Rectal smooth muscle tissue (tissue), 1 donor: ENCODE data around the gene TRIM65.
"Not testable (repeated sequence)": the region's sequence is repeated elsewhere in the genome, so short reads cannot be mapped to it uniquely, and the experiment has no call there.

Source experiments
- H3K27ac ChIP-seq: one replicate; pipeline ENCODE4 v1.7.0; 2013; ENCODE audit warnings: low read depth, low read length, inconsistent platforms
- H3K27me3 ChIP-seq: one replicate; pipeline ENCODE4 v1.7.0; 2013; ENCODE audit warnings: low read length; ENCODE audit not compliant: control insufficient read depth, insufficient read depth
- H3K36me3 ChIP-seq: one replicate; pipeline ENCODE4 v1.7.0; 2013; ENCODE audit warnings: low read length; ENCODE audit not compliant: control insufficient read depth, insufficient read depth
- H3K4me1 ChIP-seq: one replicate; pipeline ENCODE4 v1.7.0; 2013; ENCODE audit warnings: low read length; ENCODE audit not compliant: control insufficient read depth, insufficient read depth
- H3K4me3 ChIP-seq: one replicate; pipeline ENCODE4 v1.7.0; 2013; ENCODE audit warnings: low read length
- H3K9ac ChIP-seq: one replicate; pipeline ENCODE4 v1.7.0; 2013; ENCODE audit warnings: low read length

Gene TRIM65

GRCh38 chr17:75875182-75875939 lies 21.4 kb downstream of the TRIM65 start:
- Histone ChIP-seq H3K4me1 (peaks cover 46% of the 10 kb centered on the region), H3K4me3 (peak overlapping the region; percentile 88), H3K9ac (no peak overlapping the region), H3K27ac (peak overlapping the region; percentile 96), H3K27me3 (no peaks in the 10 kb centered on the region), H3K36me3 (peaks cover 7% of the 10 kb centered on the region)

DNA sequence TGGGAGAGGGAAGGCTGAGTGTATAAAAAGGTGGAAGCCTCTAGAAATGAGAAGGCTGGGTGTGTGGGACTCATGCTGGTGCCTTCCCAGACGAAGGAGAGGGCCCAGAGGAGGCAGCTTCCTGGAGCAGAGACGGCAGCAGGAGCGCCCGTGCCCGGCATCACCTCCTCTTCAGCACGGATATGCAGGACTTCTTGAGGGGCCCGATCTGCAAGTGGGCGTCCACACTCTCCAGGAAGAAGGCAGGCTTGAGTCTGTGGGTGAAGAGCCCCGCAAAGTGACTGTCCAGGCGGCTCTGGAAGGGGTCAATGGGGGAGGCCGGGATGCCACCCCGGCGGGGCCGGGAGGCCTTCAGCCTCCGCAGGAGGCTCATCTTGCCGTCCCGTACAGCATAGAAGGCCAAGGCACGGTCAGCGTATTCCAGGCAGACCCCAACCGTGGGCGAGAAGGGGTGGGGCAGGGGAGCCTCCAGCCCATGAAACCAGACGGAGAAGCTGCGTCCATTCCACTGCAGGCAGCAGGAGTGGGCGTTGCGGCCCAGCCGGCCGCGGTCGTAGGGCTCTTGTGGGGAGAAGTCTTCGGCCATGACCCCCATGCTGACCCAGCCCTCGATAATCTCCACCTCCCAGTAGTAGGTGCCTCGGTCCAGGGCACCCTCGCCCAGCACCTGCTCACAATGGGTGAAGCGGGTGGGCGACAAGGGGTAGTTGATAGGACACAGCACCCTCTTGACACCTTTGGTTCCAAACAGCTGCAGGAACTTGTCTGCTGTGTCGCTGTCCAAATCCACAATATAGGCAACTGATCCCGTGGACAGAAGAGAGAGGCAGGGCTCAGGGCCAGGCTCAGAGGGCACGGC lies 22.2 kb downstream of the TRIM65 start:
- H3K27me3 ChIP-seq = no peaks in the 10 kb centered on the region
- H3K36me3 ChIP-seq = peaks cover 7% of the 10 kb centered on the region
- H3K4me3 ChIP-seq = no peak overlapping the region
- H3K4me1 ChIP-seq = peaks cover 51% of the 10 kb centered on the region
- H3K27ac ChIP-seq = peak overlapping the region; percentile 96
- no peak overlapping the region for H3K9ac ChIP-seq

DNA sequence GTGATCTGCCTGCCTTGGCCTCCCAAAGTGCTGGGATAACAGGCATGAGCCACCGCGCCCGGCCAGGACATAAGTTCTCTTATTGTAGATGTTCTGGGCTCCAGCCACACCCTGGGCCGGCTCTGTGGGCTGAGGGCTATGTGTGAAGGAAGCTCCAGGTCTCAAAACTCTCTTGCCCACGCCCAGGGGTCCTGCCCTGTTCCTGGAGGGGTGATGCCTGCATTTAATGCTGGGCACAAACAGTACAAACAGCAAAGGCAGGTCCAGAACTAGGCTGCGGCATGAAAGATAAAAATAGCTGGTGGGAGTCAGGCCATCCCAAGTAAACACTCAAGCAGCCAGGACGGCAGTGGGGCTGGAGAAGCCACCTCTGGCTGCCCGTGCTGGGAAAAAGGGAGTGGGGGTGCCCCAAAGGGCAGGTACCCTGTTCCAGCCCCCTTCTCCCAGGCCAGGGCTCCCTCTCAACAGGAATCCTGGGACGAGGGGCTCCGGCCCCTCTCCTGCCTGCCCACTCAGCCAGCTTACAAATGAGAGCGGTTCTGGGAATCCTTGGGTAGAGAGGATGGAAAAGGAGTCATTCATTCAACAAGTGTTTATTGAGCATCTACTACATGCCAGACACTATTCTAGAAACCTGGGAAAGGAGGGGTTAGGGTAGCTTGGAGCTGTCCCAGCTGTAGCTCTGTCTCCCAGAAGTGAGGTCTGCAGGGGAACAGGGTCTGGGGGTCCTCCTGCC lies 23.0 kb downstream of the TRIM65 start:
- H3K9ac ChIP-seq = no peak overlapping the region
- no peak overlapping the region for H3K4me3 ChIP-seq
- H3K27me3 ChIP-seq = no peaks in the 10 kb centered on the region
- peak overlapping the region; percentile 96 for H3K27ac ChIP-seq
- H3K4me1 ChIP-seq = peaks cover 57% of the 10 kb centered on the region
- peaks cover 7% of the 10 kb centered on the region for H3K36me3 ChIP-seq

- H3K27me3 ChIP-seq = no peaks in the 10 kb centered on the region
- peak overlapping the region; percentile 96 for H3K27ac ChIP-seq
- peak overlapping the region; percentile 55 for H3K9ac ChIP-seq
- peak overlapping the region; percentile 55 for H3K4me3 ChIP-seq
- peaks cover 7% of the 10 kb centered on the region for H3K36me3 ChIP-seq
- peaks cover 57% of the 10 kb centered on the region for H3K4me1 ChIP-seq
These were observed 24.1 kb downstream of the TRIM65 start for GRCh38 chr17:75872434-75873351.

GRCh38 chr17:75870228-75870627 lies 26.5 kb downstream of the TRIM65 start:
- Histone ChIP-seq H3K27ac (peak overlapping the region; percentile 86), H3K4me3 (peak overlapping the region; percentile 33), H3K4me1 (peaks cover 39% of the 10 kb centered on the region)
- H3K36me3 ChIP-seq, H3K9ac ChIP-seq, H3K27me3 ChIP-seq: not testable (repeated sequence)

DNA sequence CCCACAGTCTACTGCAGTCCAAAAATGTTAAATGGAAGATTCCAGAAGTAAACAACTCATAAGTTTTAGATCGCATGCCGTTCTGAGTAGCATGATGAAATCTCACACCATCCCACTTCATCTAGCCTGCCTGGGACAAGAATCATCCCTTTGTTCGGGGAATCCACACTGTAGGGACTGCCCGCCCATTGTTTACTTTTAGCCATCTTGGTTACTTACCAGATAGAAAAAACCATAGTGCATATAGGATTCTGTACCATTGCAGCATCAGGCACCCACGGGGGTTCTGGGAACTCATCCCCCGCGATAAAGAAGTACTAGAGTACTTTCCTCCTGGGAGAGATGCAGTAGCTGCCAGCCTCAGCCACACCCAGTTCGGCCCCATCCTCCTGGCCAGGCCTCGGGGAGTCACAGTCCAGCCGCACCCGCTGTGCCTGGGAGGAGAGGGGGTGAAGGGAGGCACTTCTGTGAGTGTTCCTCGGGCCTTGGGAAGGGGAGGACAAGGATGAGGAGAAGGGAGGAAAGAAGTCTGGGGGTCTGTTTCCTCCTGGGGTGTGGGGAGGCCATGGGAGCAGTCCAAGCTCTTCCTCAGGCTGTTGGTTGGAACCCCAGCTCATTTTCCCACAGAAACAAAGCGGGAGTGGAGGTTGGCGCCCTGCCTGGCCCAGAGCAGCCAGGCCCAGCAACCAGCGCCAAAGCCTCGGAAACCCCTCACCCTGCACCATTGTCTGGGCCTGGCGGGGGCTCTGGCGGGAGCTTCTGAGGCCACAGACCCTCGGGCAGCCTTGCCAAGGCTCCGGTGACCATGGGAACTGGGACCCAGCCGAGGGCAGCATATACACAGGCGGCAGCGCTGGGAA lies 27.2 kb downstream of the TRIM65 start:
- H3K27me3 ChIP-seq = no peaks in the 10 kb centered on the region
- H3K4me1 ChIP-seq = peaks cover 34% of the 10 kb centered on the region

DNA sequence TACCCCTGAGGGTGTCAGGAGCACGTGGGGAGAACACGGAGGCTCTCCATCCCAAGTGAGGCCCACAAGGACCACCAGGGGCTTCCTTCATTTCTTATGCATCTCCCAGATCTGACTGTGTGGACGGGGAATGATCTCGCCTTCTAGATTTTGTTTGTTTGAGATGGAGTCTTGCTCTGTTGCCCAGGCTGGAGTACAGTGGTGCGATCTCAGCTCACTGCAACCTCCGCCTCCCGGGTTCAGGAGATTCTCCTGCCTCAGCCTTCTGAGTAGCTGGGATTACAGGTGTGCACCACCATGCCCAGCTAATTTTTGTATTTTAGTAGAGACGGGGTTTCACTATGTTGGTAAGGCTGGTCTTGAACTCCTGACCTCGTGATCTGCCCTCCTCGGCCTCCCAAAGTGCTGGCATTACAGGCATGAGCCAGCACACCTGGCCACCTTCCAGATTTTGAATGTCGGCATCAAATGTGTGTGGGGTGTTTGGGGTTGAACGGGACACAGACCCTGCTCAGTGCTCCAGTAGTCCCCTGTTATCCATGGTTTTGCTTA lies 27.9 kb downstream of the TRIM65 start:
- H3K4me3 ChIP-seq, H3K36me3 ChIP-seq, H3K27me3 ChIP-seq, H3K9ac ChIP-seq: not testable (repeated sequence)
- Histone ChIP-seq H3K27ac (peak overlapping the region; percentile 86), H3K4me1 (peaks cover 29% of the 10 kb centered on the region)

More for the DNA sequence above, 27.2 kb downstream of the TRIM65 start:
- peak overlapping the region; percentile 86 for H3K27ac ChIP-seq
- H3K36me3 ChIP-seq = peaks cover 3% of the 10 kb centered on the region
- no peak overlapping the region for H3K9ac ChIP-seq
- H3K4me3 ChIP-seq = peak overlapping the region; percentile 33

DNA sequence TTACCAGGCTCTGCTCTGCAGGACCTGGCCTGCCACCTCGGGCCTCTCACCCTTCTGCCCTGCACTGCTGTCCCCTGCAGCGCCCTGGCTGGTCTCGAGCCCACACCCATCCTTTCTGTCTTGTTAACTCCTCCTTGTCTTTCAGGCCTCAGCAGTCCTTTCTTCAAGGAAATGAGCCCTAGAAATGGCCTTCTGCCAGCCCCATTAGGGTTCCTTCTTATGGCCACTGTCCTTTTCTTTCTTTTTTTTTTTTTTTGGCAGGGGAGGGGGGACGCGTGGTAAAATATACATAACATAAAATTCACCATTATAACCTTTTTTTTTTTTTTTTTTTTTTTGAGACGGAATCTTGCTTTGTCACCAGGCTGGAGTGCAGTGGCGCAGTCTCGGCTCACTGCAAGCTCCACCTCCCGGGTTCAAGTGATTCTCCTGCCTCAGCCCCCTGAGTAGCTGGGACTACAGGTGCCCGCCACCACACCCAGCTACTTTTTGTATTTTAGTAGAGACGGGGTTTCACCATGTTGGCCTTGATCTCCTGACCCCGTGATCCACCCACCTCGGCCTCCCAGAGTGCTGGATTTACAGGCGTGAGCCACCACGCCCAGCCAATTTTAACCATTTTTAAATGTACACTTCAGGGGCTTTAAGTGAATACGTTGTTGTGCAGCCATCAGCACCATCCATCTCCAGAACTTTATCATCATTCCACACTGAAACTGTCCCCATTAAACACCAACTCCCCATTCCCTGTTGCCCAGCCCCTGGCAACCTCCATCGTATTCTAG lies 31.2 kb downstream of the TRIM65 start:
- H3K27ac ChIP-seq = peak overlapping the region; percentile 60

DNA sequence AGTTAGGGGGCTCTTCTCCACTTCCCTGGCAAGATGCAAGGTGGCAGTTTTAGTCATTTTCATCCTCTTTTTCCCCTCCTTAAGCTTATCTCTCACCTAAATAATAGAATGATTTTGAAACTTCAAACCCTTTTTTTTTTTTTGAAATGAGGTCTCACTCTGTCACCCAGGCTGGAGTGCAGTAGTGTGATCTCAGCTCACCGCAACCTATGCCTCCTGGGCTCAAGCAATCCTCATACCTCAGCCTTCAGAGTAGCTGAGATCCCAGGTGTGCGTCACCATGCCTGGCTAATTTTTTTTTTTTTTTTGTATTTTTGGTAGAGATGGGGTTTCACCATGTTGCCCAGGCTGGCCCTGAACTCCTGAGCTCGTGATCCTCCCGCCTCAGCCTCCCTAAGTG lies 31.9 kb downstream of the TRIM65 start:
- not testable (repeated sequence) for H3K9ac ChIP-seq, H3K27me3 ChIP-seq, H3K4me3 ChIP-seq, H3K36me3 ChIP-seq
- Histone ChIP-seq H3K4me1 (peaks cover 12% of the 10 kb centered on the region), H3K27ac (peak overlapping the region; percentile 60)

More for the DNA sequence above, 31.2 kb downstream of the TRIM65 start:
- H3K9ac ChIP-seq, H3K36me3 ChIP-seq, H3K4me3 ChIP-seq, H3K27me3 ChIP-seq: not testable (repeated sequence)
- H3K4me1 ChIP-seq = peaks cover 14% of the 10 kb centered on the region

DNA sequence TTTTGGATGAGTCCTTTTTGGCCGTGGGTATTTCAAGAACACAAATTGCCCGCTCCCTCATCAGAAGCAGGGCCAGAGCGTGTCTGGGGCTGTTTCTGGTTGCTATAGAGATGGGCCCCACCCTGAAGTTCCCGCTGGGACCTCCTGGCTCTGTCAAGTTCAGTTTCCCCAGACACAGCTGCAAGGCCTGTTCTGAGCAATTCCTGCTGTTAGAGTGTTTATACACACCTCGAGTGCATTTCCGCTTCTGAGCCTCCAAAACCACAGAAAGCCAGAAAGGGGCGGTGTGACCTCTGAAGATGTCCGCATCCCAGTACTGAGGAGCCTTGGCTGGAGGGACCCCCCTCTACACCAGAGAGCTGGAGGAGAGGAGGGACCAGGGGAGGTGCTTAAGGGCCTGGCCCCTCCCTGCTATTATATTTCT lies 32.3 kb downstream of the TRIM65 start:
- Histone ChIP-seq H3K9ac (no peak overlapping the region), H3K27me3 (no peaks in the 10 kb centered on the region), H3K4me1 (peaks cover 8% of the 10 kb centered on the region), H3K4me3 (no peak overlapping the region), H3K36me3 (no peaks in the 10 kb centered on the region), H3K27ac (peak overlapping the region; percentile 60)
